WERI-Rb-1 (cell line): ENCODE results near the gene GGA2.

Experiments used
- DNase-seq: peaks from one replicate; pipeline ENCODE4 v3.0.0-alpha.2; 2020
- H3K27ac ChIP-seq: fragments of 250-450 bp; sonication (Bioruptor Pico); 2 replicates; pipeline ENCODE4 v1.5.1; 2020; ENCODE audit warnings: mild to moderate bottlenecking, moderate library complexity
- H3K27me3 ChIP-seq: fragments of 250-450 bp; sonication (Bioruptor Pico); 2 replicates; pipeline ENCODE4 v1.5.1; 2021; ENCODE audit warnings: mild to moderate bottlenecking, low read depth, moderate library complexity; ENCODE audit not compliant: insufficient read depth, severe bottlenecking
- H3K36me3 ChIP-seq: fragments of 250-450 bp; sonication (Bioruptor Pico); 2 replicates; pipeline ENCODE4 v1.5.1; 2020; ENCODE audit warnings: mild to moderate bottlenecking, moderate library complexity
- H3K4me3 ChIP-seq: 2 replicates; pipeline ENCODE4 v1.5.1; 2011; ENCODE audit warnings: low read depth, mild to moderate bottlenecking, control low read depth, low read length
- H3K9me3 ChIP-seq: fragments of 250-450 bp; sonication (Bioruptor Pico); 2 replicates; pipeline ENCODE4 v1.5.1; 2021; ENCODE audit warnings: mild to moderate bottlenecking, moderate library complexity; ENCODE audit not compliant: severe bottlenecking
- CTCF ChIP-seq: IDR thresholded peaks from 2 replicates; pipeline ENCODE4 v1.5.1; 2011; ENCODE audit warnings: low read depth, mild to moderate bottlenecking, control low read depth, inconsistent platforms, low read length

The GGA2 gene

DNA sequence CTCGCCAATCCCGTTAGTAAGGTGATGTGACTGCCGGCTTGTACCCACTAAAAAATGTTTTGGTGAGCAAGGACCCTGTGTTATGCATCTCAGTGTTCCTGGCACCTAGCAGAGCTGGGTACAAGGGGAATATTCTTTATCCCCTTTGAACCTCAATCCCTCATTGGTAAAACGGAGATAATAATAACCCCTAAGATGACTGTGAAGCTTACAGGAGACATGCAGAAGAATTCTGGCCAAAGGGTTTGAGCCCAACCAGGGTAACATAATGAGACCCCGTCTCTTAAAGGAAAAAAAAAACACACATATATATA, 896 bp downstream of the GGA2 start:
- peak overlapping the region; percentile 99 for H3K27ac ChIP-seq
- H3K36me3 ChIP-seq, result peaks cover 46% of the 10 kb centered on the region
- peak overlapping the region; percentile 91 for H3K4me3 ChIP-seq
- DNase-seq, result no peak
- TF ChIP-seq CTCF, result no peak
- H3K27me3 ChIP-seq, result no peaks in the 10 kb centered on the region
- no peaks in the 10 kb centered on the region for H3K9me3 ChIP-seq

DNA sequence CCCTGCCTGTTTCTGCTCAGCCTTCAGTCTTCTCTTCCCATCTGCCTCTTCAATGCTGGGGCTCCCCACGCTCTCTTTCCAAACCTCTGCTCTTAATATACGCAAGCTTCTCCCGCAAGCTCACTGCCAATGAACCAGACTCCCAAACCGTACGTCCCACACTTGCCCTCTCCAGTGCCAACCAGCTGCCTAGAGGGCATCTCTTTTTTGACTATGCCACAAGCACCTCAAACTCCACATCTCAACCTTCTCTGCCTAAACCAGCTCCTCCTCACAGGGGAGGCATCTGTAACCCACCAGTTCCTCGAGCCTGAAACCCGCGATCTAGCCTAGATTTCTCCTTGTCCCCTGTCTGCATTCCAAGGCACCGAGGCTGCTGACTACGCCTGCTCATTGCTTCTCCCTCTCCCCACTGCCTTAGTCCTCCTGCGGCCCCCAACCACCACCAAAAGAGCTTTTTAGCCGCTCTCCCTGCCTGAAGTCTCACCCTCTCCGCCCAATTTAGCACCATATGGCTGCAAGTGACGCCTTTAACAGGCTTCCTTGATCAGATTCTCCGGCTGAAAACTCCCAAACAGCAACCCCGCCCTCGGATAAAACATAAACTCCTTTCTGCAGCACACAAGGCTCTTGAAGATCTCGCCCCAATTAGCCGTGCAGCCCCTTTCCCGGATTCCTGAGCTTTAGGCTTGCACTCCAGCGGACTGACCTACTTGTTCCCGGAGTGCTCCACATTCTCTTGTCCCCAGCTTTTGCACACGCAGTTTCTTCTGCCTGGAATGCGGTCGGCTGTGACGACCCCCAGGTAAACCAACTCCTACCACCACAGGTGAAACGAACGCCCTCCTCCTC, 1.5 kb downstream of the GGA2 start:
- H3K36me3 ChIP-seq, result peaks cover 50% of the 10 kb centered on the region
- H3K27ac ChIP-seq, result peak overlapping the region; percentile 99
- H3K27me3 ChIP-seq, result no peaks in the 10 kb centered on the region
- no peaks in the 10 kb centered on the region for H3K9me3 ChIP-seq
- peak overlapping the region; percentile 91 for H3K4me3 ChIP-seq
- DNase-seq, result peak; percentile 28
- TF ChIP-seq CTCF, result no peak

DNA sequence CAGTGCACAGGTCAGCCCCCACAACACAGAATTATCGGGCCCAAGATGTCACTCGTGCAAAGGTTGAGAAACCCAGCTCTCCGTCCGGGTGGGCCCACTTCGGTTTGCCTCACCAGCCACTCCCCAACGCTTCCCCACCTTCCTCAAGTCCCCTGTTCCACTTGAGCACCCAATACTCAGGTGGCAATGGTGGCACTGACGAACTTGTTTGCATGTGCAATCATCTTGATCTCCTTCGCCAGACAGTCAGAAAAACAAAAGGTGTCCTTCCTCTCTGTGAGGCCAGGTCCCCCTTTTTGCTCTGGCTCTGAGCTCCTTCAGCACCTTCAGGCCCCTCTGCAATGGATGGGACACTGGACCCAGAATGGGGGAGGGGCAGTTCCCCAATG, 3.7 kb downstream of the GGA2 start:
- TF ChIP-seq CTCF, result no peak
- Histone ChIP-seq H3K36me3 (peaks cover 61% of the 10 kb centered on the region), H3K4me3 (no peak overlapping the region), H3K27ac (no peak overlapping the region), H3K9me3 (no peaks in the 10 kb centered on the region), H3K27me3 (no peaks in the 10 kb centered on the region)
- no peak for DNase-seq

GRCh38 chr16:23505671-23506605, 4.4 kb downstream of the GGA2 start:
- no peak overlapping the region for H3K27ac ChIP-seq
- no peaks in the 10 kb centered on the region for H3K27me3 ChIP-seq
- DNase-seq, result no peak
- H3K9me3 ChIP-seq, result no peaks in the 10 kb centered on the region
- H3K4me3 ChIP-seq, result no peak overlapping the region
- no peak for TF ChIP-seq CTCF
- peaks cover 68% of the 10 kb centered on the region for H3K36me3 ChIP-seq

DNA sequence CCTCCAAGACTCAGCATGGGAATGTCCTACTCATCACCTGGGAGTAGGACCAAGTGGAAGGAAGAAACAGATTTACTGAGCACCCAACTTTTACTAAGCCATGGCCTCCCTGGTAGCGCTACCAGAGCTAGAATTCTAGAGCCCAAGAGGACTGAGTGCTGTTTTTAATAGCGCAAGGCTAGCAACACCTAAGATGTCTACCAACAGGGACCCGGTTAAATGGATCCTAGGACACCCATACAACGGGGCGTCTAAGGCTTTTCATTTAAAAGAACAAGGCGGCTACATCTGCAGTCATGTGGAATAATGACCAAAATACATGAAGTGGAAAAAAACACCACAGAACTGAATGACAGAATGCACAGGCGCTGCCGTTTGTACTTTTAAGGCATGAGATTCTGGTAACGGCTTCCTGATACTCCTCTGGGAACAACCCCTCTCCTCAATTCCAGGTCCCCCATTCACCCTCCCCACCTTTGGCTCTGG, 5.1 kb downstream of the GGA2 start:
- Histone ChIP-seq H3K27me3 (no peaks in the 10 kb centered on the region), H3K9me3 (no peaks in the 10 kb centered on the region), H3K36me3 (peaks cover 75% of the 10 kb centered on the region), H3K27ac (no peak overlapping the region), H3K4me3 (no peak overlapping the region)
- TF ChIP-seq CTCF, result no peak
- DNase-seq, result no peak
